Femur (tissue), 1 donor: ENCODE measurements around the gene ARPC1A.
"Not testable (repeated sequence)": the region's sequence is repeated elsewhere in the genome, so short reads cannot be mapped to it uniquely, and the experiment has no call there.

Experiments used
- DNase-seq: peaks from one replicate; pipeline ENCODE4 v3.0.0-alpha.2; 2017

The ARPC1A gene

GRCh38 chr7:99325592-99326407 is at the start of gene ARPC1A:
ARPC1A (plus strand) TSS chr7:99325898; CDS start chr7:99333354, 7,456 bp downstream.
- peak; percentile 96 for DNase-seq

DNA sequence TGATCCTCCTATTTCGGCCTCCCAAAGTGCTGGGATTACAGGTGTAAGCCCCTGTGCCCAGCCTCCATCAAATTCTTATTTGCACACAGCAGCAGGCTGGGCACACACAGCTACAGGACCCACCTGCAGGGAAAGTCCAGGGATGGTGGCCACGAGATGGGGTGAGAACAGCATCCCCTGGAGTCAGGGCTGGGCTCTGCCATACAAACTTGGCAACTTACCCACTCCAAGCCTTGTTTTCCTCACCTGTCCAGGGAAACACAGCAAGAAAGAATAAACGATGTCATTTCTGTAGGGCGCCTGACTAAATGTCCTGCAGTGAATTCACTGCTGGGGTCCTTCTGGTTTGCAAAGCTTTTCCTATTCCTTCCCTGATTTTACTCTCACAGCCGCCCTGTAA is 47.5 kb upstream of the ARPC1A start:
- DNase-seq, result no peak

GRCh38 chr7:99284165-99284564 is 41.5 kb upstream of the ARPC1A start:
- not testable (repeated sequence) for DNase-seq

DNA sequence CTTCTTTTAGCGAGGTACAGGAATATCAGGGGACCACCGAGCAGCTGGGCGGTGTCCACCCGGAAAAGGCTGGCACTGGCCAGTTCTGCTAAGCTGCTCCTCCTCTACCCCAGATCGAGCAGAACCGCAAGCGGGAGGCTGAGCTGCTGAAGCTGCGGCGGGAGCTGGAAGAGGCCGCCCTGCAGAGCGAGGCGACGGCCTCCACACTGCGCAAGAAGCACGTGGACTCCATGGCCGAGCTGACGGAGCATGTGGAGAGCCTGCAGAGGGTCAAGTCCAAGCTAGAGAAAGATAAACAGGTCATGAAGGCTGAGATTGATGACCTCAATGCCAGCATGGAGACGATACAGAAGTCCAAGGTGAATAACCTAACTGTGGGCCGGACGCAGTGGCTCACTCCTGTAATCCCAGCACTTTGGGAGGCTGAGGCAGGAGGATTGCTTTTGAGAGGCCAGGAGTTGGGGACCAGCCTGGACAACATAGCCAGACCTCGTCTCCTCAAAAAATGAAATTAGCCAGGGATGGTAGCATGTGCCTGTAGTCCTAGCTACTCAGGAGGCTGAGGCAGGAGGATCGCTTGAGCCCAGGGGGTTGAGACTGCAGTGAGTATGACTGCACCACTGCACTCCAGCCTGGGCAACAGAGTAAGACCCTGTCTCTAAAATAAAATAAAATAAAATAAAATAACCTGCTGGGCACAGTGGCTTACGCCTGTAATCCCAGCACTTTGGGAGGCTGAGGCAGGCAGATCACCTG is 37.7 kb upstream of the ARPC1A start:
- no peak for DNase-seq

GRCh38 chr7:99289185-99289584 is 36.5 kb upstream of the ARPC1A start:
- DNase-seq, result no peak

GRCh38 chr7:99290148-99290547 is 35.5 kb upstream of the ARPC1A start:
- DNase-seq, result not testable (repeated sequence)

GRCh38 chr7:99290980-99291607 is 34.6 kb upstream of the ARPC1A start:
- no peak for DNase-seq

GRCh38 chr7:99292127-99292526 is 33.6 kb upstream of the ARPC1A start:
- no peak for DNase-seq

DNA sequence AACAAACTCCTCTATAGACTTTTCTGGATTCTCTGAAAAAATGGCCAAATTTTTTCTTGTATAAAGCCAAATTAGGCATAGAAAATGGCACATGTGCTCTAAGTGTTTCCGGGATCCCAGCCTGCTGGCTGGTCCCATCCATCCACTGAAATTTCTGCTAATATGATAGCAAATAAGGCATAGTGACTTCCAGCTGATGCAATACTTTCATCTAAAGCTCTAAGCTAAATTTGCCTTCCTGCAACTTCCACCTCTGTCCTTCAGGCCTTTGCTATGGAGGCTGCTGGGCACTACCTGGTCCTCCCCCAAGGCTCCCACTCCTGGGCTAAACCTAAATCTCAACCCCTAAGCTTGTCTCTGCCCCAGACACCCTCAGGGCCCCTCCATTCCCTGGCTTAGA is 32.5 kb upstream of the ARPC1A start:
- DNase-seq, result no peak

- no peak for DNase-seq
These were observed 32.0 kb upstream of the ARPC1A start for GRCh38 chr7:99293650-99294049.

DNA sequence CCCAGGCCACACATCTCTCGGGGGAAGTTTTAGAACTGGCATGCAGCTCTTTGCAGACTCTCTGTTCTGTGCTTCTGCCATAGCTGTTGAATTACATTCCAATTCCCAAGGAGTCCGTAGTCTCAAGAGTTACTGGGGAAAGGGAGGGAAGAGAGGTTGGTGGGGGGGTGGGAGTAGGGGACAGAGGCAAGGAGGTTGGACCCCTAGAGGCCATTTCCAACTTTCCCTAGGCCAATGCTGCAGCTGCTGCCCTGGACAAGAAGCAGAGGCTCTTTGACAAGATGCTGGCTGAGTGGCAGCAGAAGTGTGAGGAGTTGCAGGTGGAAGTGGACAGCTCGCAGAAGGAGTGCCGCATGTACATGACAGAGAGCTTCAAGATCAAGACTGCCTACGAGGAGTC is 29.2 kb upstream of the ARPC1A start:
- no peak for DNase-seq

DNA sequence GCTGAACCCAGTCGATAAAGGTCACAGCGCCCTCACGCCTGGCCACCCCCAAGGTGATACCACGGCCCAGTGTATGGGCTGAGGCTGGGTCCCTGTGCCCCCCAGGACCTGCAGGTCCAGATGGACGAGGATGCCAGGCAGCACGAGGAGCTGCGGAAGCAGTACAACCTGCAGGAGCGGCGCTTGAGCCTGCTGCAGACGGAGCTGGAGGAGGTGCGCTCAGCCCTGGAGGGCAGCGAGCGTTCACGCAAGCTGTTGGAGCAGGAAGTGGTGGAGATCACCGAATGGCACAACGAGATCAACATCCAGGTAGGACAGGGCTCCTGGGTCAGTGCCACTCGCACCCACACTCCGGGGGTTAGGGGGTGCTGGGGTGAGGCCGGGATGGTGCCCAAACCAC is 24.2 kb upstream of the ARPC1A start:
- no peak for DNase-seq

DNA sequence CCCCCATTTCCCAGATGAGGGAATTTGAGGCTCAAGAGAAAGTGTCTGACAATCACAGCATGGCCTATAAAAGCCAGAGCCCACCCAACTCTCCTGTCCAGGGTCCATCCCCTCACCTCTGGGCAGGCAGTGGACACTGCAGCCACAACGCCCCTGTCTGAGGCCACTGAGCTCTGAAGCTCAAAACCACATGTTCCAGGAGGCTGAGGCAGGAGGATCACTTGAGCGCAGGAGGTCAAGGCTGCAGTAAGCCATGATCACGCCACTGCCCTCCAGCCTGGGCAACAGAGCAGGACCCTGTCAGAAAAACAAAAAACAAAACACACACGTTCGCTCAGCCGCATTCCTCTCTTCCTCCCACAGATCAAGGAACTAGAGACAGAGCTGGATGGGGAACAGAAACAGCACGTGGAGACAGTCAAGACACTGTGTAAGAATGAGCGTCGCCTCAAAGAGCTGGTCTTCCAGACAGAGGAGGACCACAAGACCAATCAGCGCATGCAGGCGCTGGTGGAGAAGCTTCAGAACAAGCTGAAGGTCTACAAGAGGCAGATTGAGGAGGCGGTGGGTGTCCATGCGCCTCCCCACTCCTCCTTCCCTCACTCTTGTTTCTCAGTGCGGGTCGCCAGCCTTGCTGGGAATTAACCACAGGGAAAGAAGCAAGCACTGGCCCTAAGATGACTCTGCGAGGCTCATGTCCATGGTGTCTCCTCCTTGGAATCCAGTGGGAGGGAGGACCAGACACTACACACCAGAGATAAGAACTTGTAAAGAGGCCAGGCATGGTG is 20.0 kb upstream of the ARPC1A start:
- no peak for DNase-seq

DNA sequence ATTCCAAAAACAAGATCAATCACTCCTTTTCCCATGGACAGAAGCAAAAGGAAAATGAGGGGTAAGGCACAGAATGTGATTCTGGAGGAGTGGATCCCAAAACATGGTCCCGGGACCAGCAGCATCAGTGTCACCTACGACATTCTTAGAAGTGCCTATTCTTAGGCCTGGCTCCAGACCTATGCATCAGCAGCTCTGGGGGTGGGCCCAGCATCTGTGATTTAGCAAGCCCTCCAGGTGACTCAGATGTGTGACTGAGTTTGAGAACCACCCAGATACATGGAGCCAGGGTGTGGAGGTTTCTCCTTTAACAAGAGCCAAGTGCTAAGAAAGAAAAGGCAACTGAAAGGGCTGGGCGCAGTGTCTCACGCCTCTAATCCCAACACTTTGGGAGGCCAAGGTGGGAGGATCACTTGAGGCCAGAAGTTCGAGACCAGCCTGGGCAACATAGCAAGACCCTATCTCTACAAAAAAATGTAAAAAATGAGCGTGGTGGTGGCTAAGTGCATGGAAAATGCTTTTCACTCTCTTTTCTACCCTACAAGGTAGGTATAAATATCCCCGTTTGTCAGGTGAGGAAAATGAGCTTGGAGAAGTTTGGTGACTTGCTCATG is 17.1 kb upstream of the ARPC1A start:
- DNase-seq, result no peak

GRCh38 chr7:99309111-99309510 is 16.6 kb upstream of the ARPC1A start:
- DNase-seq, result no peak

DNA sequence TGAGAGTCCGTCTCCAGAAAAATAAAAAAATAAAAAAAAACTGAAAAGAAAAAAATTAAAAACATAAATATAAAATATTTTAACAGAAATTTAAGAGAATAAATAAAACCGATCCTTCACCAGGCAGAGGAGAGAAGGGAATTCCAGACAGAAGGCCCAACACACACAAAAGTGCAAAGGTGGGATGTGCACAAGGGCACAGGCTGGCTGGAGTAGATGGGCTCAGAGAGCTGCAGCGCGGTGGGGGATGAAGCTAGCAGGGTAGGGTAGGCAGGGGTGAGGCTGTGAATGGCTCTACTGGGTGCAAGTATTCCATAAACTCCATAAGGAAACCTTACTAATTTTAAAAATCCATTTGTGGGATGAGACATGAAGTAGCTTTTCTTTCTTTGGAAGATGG is 15.7 kb upstream of the ARPC1A start:
- DNase-seq, result no peak

GRCh38 chr7:99311702-99312101 is 14.0 kb upstream of the ARPC1A start:
- no peak for DNase-seq

DNA sequence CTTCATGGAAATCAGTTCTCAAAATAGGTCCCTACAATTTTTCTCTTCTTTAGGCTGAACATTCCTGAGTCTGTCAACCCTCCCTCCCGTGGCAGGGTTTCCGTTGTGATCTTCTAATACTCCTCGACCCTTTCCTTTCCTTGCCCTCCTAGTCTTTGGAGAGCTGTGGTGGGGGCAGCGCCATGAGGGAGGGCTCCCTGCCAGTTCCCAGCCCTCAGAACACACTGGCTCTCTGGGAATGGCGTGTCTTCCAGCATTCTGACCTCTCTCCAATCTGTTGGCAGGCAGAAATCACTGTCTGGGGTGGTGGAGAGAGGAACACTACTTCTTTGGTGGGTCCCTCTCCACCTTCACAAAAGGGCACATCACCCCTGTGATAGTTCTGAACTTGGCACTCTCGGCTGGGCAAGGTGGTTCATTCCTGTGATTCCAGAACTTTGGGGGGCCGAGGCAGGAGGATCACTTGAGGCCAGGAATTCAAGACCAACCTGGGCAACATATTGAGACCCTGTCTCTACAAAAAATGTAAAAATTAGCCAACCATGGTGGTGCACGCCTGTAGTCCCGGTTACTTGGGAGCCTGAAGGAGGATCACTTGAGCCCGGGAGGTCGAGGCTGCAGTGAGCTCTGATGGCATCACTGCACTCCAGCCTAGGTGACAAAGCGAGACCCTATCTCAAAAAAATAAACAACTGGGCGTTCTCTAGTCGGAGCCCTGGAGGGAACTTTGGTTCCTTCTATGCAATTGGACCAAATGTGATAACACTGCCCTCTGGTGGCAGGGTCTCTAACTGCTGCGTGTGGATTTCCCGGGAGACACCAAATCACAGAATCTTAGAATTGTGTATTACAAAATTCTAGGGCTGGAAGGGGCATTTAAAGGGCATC is 13.1 kb upstream of the ARPC1A start:
- peak; percentile 59 for DNase-seq

- no peak for DNase-seq
These were observed 12.5 kb upstream of the ARPC1A start for GRCh38 chr7:99313204-99313573.

DNA sequence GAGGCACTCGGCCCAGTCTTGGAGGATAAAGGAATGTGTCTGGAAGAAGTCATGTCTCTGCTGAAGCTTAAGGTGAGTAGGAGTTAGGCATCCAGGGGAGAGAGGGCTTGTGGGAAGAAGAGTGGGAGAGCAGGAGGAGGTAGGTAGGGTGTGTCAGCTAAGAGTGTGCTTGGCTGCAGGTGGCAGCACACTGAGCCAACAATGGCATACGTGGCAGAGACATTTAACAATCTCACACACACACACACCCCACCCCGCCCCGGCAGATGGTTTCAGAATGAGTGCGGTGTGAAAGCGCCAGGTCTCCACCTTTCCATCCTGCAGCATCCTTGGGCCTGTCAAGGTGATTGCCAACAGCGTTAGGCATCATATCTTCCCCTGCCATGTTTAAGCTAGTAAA is 11.2 kb upstream of the ARPC1A start:
- DNase-seq, result no peak

DNA sequence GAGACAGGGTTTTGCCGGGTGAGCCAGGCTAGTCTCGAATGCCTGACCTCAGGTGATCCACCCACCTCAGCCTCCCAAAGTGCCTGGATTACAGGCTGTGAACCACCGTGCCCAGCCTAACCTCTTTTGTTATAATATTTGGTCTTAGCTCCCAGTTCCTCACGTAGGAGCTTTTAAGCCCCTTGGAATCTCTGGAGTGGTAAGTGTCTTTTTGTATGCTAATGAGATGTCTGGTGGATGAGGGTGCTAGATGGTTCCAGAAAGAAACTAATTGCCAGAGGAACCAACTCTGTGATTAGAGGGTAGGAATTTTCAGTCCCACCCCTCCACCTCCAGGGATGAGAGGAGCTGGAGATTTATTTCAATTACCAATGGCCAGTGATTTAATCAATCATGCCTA is 5.3 kb upstream of the ARPC1A start:
- DNase-seq, result no peak

- not testable (repeated sequence) for DNase-seq
These were observed 3.0 kb upstream of the ARPC1A start for GRCh38 chr7:99322659-99323058.
